HG02763 (cell line): Measurements from ENCODE around the gene CCDC85C.

Experiments
- ATAC-seq: cut with Tn5 transposase; IDR thresholded peaks from one replicate; pipeline ENCODE4 v1.9.1; 2021; ENCODE audit warnings: mild to moderate bottlenecking, moderate library complexity; ENCODE audit not compliant: unreplicated experiment

The CCDC85C gene

DNA sequence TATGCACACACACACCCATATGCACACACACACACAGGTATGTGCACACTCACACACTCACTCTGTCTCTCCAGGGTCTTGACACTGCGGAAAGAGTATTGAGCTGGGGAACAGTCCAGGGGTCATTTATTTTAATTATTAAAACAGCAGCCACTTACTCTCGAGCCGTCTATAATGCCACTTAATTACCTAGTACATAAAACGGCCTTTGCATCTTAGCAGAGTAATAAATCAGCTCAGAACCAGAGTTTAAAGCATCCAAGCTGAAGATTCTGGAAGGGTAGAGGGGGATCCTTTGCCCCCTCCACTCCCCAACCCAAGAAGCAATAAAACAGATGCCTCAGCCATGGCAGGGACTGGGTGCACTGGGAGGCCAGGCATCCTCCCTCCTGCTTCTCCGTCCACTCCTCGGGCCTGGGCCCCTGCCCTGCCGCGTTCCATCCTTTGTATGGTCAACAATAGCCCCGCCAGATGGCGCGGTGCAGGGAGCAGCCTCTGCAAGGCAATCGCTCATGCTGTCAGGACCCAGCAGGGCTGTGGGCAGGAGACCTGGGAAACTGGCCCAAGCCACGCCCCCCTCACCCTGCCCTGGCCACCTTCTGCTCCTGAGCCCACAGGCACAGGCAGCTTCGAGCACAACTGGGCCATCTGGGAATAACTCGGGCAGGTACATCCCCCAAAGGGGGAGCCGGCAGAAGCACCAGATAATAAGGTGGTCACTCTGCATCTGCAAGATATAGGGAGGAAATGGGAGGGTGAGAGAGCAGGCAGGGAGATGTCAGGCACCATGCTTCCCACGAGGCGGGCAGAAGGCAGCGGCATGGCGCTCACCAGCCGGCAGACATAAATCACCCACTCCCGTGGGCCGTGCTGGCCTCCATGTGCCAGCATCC, 40.9 kb downstream of the CCDC85C start:
- ATAC-seq = no peak

GRCh38 chr14:99561864-99562263, 42.1 kb downstream of the CCDC85C start:
- ATAC-seq = no peak

GRCh38 chr14:99560922-99561683, 42.9 kb downstream of the CCDC85C start:
- no peak for ATAC-seq

- ATAC-seq = no peak
These were observed 43.6 kb downstream of the CCDC85C start for GRCh38 chr14:99560403-99560802.

GRCh38 chr14:99559286-99559990, 44.6 kb downstream of the CCDC85C start:
- ATAC-seq = no peak

- no peak for ATAC-seq
These were observed 47.7 kb downstream of the CCDC85C start for GRCh38 chr14:99556134-99556791.

DNA sequence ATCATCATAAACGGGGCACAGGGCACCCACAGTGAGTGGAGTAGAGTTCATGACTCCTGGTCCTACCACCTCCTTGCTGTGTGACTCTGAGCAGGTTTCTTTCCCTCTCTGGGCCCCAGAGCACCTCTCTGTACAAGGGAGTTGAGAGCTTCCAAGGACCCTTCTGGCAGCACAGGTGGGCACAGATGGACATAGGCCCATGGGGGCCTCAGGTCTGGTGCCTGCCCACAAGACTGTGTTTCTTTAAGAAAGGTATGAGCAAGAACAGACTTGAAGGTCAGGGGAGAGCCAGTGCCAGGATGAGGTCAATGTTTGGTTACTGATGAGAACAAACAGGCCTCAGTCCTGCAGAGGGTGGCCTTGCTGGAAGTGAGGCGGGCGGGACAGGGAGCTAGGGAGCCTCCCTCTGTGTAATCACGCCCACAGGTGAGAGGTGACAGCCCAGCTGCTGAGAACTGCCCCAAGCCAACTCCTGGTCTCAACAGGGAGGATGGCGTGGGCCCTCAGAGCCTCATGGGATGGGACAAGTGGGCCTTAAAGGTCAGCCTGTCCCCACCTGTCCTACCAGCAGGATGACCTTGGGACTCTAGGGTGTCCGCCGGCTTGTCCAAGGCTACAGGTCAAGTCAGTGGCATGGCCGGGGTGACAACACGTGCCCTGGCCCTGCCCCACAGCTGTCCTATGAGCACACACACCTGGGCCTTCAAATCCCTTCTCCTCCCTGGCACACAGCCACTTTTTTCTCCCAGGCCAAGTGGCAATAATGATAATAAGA, 49.1 kb downstream of the CCDC85C start:
- ATAC-seq = no peak

- ATAC-seq = no peak
These were observed 49.8 kb downstream of the CCDC85C start for GRCh38 chr14:99554184-99554583.

DNA sequence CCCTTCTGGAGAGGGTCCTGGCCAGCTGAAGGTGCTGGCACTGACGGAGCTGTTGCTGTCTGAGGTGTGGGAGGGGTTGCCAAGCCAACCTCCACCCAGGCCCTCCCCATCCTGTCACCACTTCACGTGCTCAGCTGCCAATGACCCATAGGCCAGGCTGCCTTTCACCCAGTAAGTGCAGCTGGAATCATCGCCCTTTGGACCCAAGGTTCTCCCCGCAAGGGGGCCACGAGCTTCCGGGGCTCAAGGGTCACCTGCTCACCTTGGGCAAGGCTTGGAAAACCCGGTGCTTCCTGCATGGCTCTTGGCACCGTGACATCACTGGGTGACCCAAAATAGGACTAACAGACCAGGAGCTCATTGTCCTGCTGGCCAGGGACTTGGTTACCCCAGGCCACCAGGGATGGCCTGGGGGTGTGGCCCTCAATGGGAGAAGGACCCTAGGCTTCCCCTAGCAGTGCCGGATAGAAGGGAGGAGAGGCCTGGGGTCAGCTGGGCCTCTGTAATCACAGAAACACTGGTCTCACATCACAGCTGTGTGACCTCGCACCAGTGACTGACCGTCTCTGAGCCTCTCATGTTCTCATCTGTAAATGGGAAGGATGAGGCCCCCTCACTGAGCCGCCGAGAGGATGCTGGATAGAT, 51.3 kb downstream of the CCDC85C start:
- ATAC-seq = no peak

- no peak for ATAC-seq
These were observed 51.9 kb downstream of the CCDC85C start for GRCh38 chr14:99552021-99552553.

DNA sequence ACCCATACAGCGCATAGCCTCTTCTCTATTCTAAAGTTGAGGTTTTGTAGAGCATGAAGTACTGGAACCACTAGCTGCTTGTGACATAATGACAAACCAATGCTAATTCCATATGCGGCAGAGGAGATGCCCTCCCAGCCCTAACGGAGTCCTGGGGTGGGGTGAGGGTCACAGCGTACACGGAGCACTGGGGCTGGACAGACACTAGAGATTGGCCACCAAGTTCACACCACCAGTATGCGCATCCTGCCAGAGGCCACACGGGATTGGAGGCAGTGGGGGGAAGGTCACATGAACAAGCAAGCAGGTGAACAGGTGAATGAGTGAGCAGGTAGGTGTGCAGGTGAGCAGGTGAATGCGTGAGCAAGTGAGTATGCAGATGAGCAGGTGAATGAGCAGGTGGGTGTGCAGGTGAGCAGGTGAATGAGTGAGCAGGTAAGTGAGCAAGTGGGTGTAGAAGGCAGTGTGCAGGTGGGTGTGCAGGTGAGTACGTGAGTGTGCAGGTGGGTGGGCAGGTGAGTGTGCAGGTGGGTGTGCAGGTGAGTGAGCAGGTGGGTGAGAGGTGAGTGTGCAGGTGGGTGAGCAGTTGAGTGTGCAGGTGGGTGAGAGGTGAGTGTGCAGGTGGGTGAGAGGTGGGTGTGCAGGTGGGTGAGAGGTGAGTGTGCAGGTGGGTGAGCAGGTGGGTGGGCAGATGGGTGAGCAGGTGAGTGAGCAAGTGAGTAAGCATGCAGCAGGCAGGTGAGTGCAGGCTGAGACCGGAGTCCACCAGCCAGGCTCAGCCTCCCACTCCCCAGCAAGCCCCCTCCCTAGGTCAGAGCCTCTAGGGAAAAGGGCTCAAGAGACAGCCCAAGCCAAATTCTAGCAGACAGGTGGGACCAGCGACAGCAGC, 52.7 kb downstream of the CCDC85C start:
- no peak for ATAC-seq

GRCh38 chr14:99550387-99550992, 53.5 kb downstream of the CCDC85C start:
- no peak for ATAC-seq

- no peak for ATAC-seq
These were observed 54.3 kb downstream of the CCDC85C start for GRCh38 chr14:99549684-99550083.

GRCh38 chr14:99548871-99549515, 55.0 kb downstream of the CCDC85C start:
- ATAC-seq = no peak

DNA sequence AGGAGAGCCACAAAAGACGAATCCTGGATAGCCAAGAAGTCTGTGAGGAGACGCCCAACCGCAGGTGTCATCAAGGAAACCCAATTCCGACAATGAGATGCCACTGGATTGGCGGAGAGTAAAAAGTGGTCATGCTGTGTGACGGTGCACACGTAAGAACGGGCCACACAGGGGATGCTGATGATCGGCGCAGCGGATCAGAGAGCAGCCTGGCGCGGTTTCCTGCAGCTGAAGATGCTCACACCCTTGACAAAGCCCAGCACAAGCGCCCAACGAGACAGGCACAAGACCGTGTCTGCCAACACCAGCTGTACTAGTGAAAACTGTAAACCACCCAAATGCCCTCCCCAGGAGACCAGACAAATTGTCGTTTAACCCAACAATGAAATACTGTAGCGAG, 55.8 kb downstream of the CCDC85C start:
- ATAC-seq = no peak

DNA sequence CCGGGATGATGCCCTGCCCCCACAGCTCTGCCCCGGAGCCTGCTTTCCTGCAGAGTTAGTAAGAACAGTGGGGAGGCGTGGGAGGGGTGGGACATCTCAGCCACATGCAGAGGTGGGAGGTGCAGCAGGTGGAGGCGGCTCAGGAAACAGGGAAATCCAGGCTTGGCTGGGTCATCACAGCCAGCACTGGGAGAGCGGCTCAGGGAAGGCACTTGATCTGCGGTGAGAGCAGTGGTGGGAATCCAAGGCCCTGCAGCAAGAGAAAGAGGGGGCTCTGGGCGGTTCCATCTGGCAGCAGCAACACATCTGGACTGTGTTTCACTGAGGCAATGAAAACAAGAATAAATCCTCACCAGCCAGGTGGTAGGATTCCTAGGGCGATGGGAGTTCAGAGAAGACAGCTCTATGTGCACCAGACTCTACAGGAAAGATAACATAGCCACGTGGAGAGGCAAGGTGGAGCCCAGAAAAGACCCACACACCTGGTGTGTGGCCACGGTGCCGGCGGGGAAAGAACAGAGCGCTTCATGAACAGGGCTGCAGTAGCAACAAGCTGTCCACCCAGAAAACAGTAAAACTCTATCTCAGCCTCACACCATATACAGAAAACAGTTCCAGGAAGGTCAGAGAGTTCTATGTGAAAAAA, 57.6 kb downstream of the CCDC85C start:
- ATAC-seq = no peak

DNA sequence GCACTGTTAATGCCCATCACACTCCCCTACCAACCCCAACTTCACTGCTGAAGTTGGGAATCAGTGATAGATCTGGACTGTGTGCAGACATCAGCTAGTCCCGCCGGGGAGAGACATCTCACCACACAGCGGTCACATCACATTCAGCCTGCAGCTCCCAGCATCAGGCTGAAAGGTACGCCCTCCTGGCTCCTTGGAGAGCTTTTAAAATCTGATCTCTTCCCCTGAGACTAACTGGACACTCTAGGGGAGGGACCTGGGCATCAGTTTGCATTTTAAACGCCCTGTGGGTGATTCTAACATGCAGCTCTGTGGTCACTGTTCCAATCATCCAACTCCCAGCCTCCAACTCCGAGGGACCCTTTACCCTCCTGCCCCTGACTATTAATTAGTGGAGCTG, 58.4 kb downstream of the CCDC85C start:
- ATAC-seq = no peak
